ENCODE results near the gene TRIB2.

DNA sequence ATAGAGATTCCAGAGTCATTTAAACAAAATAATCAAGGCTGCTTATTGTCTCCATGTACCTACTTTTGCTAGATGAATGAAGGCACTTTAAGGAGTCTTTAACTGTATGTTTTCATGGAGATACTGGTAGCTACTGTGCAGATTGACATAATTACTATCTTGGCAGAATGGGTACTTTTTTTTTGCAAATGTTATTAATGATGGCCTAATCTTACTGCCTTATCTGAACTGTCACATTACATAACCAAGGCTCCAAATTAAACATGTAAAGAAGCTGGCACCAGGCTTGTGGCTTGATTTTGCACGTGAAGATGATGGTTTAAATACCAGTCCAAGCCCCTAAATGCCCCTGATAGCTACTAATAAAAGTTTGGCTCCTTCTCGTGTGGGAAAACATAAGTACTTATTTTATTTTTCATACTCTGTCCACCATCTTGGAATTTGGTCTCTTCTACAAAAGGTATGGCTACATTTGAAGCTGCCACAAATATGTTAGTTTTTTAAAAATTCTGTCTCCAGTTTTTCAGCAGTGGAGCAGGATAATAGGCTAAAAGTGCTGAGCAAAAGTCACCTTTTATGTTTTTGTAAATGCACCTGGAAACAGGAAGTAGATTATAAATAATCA, 4.1 kb downstream of the TRIB2 start:
- TF ChIP-seq POLR2A (IDR thresholded peaks at IDR 0.05; ENCODE audit: low read length) (no peak), GATA1 (IDR thresholded peaks at IDR 0.05; ENCODE audit: low read depth, low read length) (no peak)

Data from erythroblast (primary cell).